ENCODE data around the gene LIPA. TPM values are rescaled to one million over a fixed set of nuclear protein-coding genes. Genes with fewer than 3 reads are reported as not detected.

The LIPA gene
- total RNA-seq, 1 donor from 2014 or later: 27.7 TPM

DNA sequence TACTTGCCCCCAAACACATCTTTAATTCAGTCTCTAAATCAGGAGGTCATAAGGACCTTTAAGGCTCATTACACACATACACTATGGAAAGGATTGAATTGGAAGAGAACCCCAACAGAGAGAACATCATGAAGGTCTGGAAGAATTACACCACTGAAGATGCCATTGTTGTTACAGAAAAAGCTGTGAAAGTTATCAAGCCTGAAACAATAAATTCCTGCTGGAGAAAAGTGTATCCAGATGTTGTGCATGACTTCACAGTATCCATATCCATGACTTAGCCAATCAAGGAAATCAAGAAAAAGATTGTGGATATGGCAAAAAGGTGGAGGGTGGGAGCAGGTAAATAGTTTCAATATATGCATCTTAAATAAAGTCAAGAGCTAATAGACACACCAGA, 13.7 kb downstream of the LIPA start:
- TF ChIP-seq POLR2A (IDR thresholded peaks at IDR 0.05): no peak
- TF ChIP-seq CTCF (IDR thresholded peaks at IDR 0.05): no peak
- TF ChIP-seq POLR2AphosphoS5 (IDR thresholded peaks at IDR 0.05; ENCODE audit: insufficient read depth in 1 of 2, low read depth in 1 of 2): no peak
- H3K4me1 ChIP-seq: peaks cover 30% of the 10 kb centered on the region
- no peaks in the 10 kb centered on the region for H3K27me3 ChIP-seq
- DNase-seq (ENCODE audit: extremely low spot score in 2 of 2): no peak
- H3K9me3 ChIP-seq: no peaks in the 10 kb centered on the region
- no peak overlapping the region for H3K4me3 ChIP-seq
- no peak overlapping the region for H3K27ac ChIP-seq
- H3K36me3 ChIP-seq: no peaks in the 10 kb centered on the region
- intact Hi-C loops (cut with DNase I): no loop called here

DNA sequence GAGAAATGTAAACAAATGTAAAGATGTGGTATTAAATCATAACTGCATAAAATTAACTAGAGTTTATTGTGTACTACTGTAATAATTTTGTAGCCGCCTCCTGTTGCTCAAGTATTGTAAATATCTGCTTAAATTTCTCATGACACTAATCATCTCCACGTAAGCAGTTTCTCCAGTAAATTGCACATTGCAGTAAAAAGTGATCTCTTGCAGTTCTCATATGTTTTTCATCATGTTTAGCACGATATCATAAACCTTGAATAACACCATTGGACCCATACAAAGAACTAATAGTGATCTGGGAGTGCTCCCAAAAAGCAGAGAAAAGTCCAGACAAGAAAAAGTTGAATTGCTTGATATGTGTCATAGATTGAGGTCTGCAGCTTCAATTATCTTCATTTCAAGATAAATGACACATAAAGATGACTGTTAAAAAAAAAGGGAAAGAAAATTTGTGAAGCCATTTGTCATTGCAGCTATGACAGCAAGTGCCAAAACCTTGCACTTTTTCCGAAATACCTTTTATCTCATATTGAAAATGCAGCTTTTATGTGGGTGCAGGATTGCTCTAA, 15.3 kb downstream of the LIPA start:
- Histone ChIP-seq H3K27ac (no peak overlapping the region), H3K9me3 (no peaks in the 10 kb centered on the region), H3K36me3 (no peaks in the 10 kb centered on the region), H3K4me3 (no peak overlapping the region), H3K4me1 (peaks cover 20% of the 10 kb centered on the region), H3K27me3 (no peaks in the 10 kb centered on the region)
- DNase-seq (ENCODE audit: extremely low spot score in 2 of 2): no peak
- intact Hi-C loops (cut with DNase I): no loop called here
- TF ChIP-seq POLR2A (IDR thresholded peaks at IDR 0.05) (no peak), POLR2AphosphoS5 (IDR thresholded peaks at IDR 0.05; ENCODE audit: insufficient read depth in 1 of 2, low read depth in 1 of 2) (no peak), CTCF (IDR thresholded peaks at IDR 0.05) (no peak)

GRCh38 chr10:89235073-89235798, 16.3 kb downstream of the LIPA start:
- DNase-seq (ENCODE audit: extremely low spot score in 2 of 2): no peak
- peak overlapping the region; percentile 28 for H3K27ac ChIP-seq
- no peak for TF ChIP-seq POLR2A (IDR thresholded peaks at IDR 0.05)
- peak in 1 of 2 donors; percentile 32 for TF ChIP-seq POLR2AphosphoS5 (IDR thresholded peaks at IDR 0.05; ENCODE audit: insufficient read depth in 1 of 2, low read depth in 1 of 2)
- TF ChIP-seq CTCF (IDR thresholded peaks at IDR 0.05): no peak
- no peaks in the 10 kb centered on the region for H3K36me3 ChIP-seq
- intact Hi-C loops (cut with DNase I): no loop called here
- H3K9me3 ChIP-seq: no peaks in the 10 kb centered on the region
- H3K4me1 ChIP-seq: peaks cover 17% of the 10 kb centered on the region
- H3K27me3 ChIP-seq: no peaks in the 10 kb centered on the region
- H3K4me3 ChIP-seq: no peak overlapping the region

DNA sequence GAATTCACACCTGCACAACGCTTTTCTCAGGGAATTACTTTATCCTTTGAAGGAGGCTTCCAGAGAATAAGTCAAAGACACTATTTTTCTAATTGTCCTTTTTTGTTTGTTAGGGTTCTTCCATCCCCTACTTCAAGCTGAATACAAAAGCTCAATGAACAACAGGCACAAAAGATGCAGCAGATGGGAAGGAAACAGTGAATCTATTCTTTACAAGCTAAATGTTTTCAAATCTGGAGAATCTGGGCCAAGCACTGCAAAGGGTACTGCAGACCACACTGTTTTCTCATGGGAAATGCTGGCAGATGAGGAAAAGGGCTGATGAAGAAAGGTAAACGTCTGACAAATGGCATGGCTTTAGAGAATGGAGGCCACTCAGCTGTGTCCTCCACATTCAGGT, 18.5 kb downstream of the LIPA start:
- intact Hi-C loops (cut with DNase I): no loop called here
- Histone ChIP-seq H3K9me3 (no peaks in the 10 kb centered on the region), H3K27me3 (no peaks in the 10 kb centered on the region), H3K4me1 (peaks cover 17% of the 10 kb centered on the region), H3K4me3 (no peak overlapping the region), H3K36me3 (peaks cover 0 to 3% of the 10 kb centered on the region in 2 donors), H3K27ac (no peak overlapping the region)
- no peak for TF ChIP-seq CTCF (IDR thresholded peaks at IDR 0.05)
- TF ChIP-seq POLR2A (IDR thresholded peaks at IDR 0.05): no peak
- no peak for DNase-seq (ENCODE audit: extremely low spot score in 2 of 2)

GRCh38 chr10:89228962-89229361, 22.6 kb downstream of the LIPA start:
- Histone ChIP-seq H3K27me3 (no peaks in the 10 kb centered on the region), H3K4me1 (no peaks in the 10 kb centered on the region), H3K27ac (no peak overlapping the region), H3K9me3 (no peaks in the 10 kb centered on the region), H3K36me3 (peaks cover 0 to 11% of the 10 kb centered on the region in 2 donors), H3K4me3 (no peak overlapping the region)
- DNase-seq (ENCODE audit: extremely low spot score in 2 of 2): no peak
- TF ChIP-seq POLR2A (IDR thresholded peaks at IDR 0.05) (no peak), POLR2AphosphoS5 (IDR thresholded peaks at IDR 0.05; ENCODE audit: insufficient read depth in 1 of 2, low read depth in 1 of 2) (no peak)
- intact Hi-C loops (cut with DNase I): no loop called here

All from vagina (tissue), 2 donors.